Stimulated activated CD8-positive, alpha-beta memory T cell treated with anti-CD3 and anti-CD28 coated beads, Interleukin-4, amount 100 ng/mL, for 24 hours (primary cell): ENCODE results near the gene FCER1G.
A peak's percentile ranks its signal among the peaks of the same experiment; 100 is the strongest.

Experiments
- DNase-seq: peaks from one replicate; pipeline ENCODE4 v3.0.0-alpha.2; 2020; ENCODE audit warnings: low read depth

Gene FCER1G

DNA sequence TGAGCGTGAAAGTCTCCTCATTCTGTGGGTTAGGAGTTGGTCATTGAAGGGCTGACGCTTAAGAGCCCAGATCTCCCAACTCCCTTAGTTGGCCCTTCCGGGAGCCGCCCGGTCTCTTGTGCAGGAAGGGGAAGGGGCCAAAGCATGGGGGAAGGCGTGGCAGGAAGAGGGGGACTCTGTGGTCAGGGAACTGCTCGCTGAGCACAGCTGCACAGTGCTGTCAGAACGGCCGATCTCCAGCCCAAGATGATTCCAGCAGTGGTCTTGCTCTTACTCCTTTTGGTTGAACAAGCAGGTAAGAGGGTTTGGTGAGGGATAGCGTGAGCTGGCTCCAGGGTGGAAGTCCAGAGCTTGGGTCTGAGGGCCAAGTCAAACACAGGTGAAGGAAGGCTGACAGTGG lies at the start of gene FCER1G:
Gene FCER1G, plus strand, starts transcription at position 220 of the 400 bp plus-strand sequence. Its CDS starts 27 bp downstream, at position 247.
- no peak for DNase-seq

DNA sequence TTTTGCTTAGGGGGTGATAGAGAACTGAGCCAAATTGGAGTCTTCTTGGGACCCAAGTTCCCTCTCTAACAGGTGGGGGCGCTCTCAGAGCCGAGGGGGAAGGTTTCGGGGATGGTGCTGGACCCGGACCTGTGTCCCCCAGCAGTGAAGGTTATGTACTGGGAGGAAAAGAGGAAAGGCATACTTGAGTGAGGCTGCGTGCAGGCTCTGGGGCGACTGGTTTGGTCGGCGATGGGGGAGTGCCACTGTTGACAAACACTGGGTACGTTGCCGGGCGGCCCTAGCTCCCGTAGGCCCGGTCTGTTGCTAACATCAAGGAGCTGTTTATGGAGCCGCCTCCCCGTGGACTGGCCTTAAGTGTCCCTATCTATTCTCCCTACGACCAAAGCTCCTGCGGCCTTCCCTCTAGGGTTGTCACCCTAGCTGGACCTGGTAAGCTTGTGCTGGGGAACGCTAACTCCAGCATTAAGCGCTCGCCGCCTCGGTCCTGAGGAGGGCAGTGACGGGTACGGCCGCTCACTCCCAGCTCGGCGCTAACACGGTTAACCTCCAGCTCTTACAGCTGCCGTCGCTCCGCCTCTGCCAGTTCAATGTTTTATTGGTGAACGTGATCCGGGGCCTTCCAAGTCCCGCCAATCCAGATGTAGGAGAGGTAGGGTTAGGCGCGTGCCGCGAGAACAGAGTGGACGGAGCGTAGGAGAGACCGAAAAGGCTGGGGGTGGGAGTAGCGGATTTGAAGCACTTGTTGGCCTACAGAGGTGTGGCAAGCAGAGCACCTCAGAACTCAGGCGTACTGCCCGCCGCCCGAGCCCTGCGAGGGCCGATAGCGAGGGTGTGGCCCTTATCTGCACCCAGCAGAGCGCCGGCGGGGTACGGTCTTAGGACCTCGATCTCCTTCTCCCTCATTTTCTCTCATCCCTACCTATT lies 49.1 kb upstream of the FCER1G start, which contains the start of gene PPOX:
Gene PPOX, plus strand, starts transcription at position 685 of the 927 bp plus-strand sequence. CDS start 422 bp downstream, outside the sequence.
- DNase-seq: peak; percentile 85

DNA sequence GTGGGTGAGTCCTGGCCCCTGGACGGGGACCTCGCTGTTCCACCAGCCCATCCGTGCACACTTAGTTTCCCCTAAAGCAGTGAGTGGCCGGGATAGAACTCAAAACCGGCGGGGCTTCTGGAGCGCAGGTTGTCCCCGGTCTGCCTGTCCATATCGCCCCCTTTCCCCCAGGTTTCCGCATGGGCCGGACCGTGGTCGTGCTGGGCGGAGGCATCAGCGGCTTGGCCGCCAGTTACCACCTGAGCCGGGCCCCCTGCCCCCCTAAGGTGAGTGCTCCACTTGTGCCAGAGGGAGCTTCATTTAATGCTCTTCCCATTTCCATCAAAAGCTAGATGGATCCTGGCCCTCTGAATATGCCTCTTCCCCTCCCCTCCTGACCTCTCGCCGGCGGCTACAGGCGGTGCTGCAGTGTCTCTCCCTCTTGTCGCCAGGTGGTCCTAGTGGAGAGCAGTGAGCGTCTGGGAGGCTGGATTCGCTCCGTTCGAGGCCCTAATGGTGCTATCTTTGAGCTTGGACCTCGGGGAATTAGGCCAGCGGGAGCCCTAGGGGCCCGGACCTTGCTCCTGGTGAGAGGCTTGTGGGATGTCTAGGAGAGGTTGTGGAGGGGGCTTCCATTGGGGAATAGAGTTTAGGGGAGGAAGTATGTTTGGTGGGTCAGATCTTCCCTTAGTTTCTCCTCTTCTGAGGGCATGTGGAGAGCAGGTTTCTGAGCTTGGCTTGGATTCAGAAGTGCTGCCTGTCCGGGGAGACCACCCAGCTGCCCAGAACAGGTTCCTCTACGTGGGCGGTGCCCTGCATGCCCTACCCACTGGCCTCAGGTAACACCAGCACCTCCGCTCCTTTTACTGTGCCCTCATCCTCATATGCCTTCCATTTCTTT lies 48.2 kb upstream of the FCER1G start:
- no peak for DNase-seq

DNA sequence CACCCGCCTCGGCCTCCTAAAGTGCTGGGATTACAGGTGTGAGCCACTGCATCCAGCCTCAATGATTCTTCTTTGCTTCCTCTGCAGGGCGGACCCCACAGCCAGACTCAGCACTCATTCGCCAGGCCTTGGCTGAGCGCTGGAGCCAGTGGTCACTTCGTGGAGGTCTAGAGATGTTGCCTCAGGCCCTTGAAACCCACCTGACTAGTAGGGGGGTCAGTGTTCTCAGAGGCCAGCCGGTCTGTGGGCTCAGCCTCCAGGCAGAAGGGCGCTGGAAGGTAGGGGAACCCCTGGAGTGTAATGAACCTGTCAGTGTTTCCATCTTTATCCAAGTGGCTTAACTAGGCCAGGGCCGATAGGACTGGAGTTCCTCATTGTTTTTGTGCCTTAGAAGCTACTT lies 46.2 kb upstream of the FCER1G start:
- DNase-seq: no peak

DNA sequence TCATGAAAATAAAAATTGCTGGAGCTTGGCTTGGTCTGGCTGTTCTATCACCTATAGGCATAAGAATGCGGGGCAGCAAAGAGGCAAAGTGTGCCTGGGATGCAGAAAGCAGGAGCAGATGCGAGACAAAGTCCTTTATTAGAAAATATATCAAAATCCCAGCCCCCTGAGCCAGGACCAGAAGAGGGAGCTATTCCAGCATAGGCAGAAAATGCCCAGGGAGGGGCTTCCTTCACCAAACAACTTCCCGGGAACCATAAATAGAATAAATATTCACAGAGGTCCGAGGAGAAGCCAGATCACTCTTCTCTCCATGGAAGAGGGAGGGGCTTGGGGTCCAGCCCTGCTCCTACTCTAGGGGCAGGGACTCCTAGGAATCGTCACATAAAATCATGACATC lies 43.9 kb upstream of the FCER1G start:
- DNase-seq: no peak

DNA sequence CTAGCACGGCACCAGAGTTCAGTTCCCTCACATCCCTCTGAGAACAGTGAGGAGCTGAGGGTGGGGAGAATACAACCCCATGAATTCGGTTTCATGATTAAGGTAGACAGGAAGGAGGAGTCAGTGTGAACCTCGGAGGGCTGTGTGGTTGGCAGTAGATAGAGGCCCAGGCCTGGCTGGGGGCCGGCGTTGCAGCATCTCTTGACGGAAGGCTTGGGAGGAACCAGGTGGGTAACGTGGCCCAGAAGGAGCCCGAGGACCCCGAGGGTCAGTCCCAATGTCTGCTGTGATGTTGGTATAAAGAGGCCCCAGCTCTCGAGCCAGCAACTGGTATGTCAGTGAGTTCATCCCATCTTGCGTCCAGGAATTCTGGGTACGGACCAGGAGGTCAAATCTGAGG lies 43.4 kb upstream of the FCER1G start:
- DNase-seq: no peak

DNA sequence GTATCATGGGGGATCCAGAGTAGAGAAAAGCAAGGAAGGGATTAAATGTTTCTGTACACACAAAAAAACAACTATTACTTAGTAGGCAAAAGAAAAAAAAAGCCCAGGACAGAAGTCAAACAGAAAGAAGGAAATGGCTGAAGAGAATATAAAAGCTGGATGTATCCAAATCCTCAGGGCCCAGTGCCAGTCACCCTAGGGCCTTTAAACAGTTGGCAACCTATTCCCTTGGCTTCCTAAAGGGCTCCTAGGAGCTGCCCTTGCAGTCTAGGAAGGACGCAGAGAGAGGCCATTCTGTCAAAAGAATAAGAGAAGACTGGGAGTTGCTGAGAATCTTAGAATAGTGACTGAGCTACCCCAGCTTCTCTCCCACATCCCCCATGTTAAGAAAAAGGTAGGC lies 42.7 kb upstream of the FCER1G start:
- no peak for DNase-seq

DNA sequence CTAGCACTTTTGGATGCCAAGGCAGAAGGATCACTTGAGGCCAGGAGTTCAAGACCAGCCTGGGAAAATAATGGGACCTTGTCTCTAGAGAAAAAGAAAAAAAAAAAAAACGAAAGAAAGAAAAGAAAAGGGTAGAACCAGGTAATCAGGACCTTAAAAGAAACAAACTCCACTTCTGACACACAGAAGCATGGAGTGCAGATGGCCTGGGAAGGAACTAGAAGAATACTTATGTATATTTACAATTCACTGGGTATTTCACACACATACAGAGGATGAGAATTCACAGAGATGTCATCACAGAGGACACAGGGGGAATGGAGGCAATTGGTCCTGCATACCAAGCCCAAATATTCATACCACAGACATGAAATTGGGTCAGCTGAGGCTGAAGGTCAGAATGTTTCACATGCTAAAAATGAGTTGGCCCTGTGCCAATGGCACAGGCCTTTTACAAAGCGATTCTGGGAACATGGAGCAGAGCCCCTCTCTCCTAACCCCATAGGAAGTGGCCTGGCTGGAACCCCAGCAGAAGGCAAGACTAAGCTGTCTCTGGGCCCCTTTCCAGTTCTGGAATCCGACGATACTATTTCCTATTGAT lies 42.2 kb upstream of the FCER1G start:
- DNase-seq: no peak

DNA sequence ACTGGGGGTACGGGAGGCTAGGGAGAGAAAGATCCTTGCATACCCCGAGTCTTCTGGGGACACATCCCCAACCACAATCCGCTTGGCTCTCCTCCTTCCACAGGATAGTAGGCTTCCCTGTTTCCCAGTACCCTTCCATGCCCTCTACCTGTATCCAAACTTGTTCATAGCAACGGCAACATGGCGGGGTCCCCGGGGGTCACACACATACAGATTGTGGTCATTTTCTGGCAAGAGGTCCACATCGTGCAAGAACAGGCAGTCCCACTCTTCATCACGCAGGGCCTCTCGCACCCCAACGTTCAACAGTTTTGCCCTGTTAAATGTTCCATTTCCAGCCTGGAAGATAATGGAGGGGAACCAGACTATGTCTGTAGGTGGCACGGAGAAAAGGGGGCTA lies 41.4 kb upstream of the FCER1G start:
- DNase-seq: no peak

DNA sequence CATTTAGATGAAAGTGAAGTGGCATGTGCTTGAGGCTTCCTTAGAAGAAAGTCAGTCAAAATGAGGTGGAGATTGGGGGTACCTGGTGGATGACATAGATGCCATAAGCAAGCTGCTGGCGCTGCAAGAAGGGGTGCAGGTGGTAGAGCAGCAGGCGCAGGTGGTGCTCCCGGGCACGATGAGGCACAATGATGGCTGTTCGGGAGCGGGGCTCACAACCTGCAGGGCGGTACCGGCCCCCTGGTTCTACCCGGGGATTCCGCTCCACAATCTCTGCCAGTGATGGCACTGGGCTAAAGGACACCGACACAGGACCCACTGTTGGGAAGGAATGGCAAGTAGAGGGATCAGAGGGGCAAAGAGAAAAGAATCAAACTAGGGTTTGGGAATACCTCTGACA lies 40.2 kb upstream of the FCER1G start:
- DNase-seq: no peak

DNA sequence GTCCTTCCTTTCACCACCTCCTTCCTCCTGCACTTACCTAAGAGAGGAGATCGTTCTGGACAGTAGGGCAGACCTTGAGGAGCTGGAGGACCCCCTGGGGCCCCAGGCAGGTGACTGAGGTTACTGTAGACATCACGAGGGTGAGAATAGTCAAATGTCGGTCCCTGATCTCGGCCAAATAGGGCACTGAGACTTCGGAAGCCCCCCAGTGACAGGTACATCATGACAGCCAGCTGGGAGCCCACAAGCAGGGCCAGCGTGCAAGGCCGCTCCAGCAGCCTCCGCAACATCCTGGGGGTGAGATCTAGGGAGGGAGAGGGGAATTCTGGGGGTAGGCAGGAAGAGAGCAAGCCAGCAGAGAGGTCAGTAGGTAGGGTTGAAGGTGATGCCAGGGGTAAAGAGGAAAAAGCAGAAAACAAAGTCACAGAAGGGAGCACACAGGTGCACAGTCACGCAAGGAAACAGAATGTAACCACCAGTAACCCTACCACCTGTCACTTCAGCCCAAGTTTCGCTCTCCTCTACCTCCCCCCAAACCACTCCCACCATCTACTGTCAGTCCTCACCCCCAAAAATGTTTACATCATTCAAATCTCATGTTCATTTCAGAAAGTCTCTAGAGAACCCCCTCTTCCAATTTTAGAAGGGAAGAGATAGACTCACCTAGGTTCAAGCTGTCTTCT lies 39.2 kb upstream of the FCER1G start:
- no peak for DNase-seq

DNA sequence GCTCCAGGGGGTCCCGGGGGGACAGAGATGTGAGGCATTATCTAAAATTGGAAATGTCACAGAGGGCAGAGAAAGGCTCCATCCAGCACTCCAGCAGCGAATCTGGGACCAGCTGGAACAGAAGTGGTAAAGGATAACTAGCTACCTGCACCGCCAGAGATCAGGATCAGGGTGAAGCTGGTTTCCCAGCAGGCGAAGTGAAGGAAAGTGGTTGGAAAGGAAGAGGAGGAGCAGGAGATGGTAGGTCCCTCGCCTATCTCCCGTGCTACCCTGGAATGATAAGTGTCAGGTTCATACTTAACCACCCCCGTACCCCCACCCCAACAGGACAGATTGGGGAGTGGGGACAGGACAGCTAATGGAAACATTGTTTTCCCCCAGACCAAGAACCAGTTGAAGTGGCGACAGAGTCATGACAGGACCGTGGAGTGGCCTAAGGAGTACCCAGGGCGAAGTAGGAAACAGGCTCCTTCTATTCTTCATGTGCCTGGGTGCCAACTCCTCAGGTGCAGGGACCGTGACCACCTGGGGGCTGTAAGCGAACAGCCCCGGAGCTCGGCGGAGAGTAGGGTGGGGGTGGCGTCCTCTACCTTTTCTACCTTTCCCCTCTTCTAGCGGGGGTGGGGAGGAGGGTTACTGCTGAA lies 38.5 kb upstream of the FCER1G start:
- no peak for DNase-seq

DNA sequence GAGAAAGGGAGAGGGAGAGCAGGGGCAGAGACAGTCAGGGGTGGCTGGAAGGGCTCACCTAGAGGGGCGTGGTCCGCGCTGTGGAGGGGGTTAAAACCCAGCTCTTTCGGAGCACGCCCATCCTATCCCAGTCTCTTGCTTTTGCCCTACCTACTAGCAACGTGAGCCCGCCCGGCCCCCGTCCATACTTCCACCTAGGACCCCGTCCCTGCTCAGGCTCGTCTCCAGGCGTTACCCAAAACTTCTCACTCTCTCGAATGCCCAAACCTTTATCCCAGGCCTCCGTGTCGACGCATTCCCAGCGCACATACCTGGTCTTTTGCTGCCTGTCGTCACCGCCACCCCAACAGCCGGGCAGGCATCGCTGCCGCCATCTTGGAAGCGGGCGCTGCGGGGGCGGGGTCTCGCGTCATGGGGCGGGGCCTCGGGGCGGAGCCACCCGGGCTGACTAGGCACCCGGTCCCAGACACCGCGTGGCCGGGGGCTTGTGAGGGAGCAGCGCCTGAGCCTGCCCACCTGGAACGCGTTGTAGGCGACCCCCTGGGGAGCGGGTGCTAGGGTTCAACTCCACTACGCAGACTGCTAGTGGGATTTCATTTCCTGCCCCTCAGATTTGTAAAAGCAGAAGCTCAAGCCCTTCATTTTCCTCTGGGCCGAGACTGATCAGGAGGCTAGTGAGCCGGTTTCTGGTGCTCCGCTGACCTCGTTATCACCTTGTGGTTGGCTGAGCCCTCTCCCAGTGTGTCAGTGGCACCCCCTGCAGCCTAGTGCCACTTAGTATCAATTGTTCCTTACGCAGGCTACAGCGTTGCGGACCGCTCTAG lies 37.8 kb upstream of the FCER1G start, which contains the start of gene B4GALT3:
Gene B4GALT3, minus strand, starts transcription at position 396 of the 824 bp plus-strand sequence. CDS start 1,447 bp downstream, outside the sequence.
- DNase-seq: peak; percentile 94

DNA sequence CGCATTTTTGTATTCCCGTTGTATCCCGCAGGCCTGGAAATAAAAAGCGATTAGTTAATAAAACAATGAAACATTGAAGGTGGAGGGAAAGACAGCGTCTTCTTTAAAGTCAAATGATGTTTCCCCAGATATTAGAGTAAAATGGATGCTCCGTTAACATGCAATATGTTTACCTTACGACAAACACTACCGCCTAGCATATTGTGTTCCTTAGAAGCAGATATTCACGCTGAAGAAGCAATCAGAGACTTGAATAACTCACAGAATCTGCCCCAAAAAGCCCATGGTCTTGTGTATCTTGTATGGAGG lies 37.2 kb upstream of the FCER1G start:
- no peak for DNase-seq

DNA sequence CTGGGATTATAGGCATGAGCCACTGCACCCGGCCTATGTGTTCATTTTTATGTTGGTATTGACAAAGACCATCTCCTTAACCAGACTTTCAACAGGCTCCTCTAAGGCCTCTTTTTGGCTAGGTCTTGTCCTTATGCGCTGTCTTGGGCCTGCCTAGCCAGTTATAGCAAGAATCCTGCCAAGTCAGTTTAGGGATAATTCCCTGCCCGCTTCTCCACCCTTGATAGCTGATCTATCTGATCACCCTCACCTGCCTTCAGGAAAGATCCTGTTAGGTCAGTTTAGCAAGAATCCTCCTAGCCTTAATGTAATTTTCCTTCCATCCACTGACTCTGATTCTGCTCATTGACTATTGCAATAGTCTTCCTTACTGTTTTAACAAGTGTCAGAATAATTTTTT lies 35.4 kb upstream of the FCER1G start:
- DNase-seq: no peak

DNA sequence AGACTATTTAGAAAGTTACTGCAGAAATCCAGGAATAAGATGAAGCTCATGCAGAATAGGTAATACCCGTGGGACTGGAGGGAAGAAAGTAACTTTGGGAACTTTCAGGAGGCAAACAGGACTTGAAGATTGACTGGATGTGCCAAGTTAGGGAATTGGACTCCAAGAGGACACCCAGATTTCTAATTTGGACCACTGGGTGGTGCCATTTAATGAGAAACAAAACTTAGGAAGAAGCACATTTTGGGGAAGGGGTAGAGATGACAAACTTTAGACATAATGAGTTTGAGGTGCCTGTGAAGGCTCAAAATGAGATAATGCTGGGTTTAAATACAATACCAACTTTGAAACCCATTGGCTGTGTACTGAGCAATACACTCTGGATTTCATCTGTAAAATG lies 34.5 kb upstream of the FCER1G start:
- no peak for DNase-seq

DNA sequence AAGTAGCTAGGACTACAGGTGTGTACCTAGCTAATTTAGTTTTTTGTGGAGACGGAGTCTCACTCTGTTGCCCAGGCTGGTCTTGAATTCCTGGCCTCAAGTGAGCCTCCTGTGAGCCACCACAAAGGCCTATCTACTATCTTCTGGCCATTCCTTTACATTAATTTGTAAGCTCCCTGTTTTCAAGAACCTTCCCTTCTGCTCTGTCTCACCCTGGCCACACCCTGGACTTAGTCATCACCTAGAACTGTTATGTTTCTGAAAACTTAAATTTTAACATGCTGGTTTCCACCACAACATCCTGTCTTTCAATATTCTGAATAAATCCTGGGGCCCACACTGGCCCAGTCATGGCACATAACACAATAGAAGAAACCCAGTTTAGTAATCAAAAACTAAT lies 32.9 kb upstream of the FCER1G start:
- peak; percentile 41 for DNase-seq

DNA sequence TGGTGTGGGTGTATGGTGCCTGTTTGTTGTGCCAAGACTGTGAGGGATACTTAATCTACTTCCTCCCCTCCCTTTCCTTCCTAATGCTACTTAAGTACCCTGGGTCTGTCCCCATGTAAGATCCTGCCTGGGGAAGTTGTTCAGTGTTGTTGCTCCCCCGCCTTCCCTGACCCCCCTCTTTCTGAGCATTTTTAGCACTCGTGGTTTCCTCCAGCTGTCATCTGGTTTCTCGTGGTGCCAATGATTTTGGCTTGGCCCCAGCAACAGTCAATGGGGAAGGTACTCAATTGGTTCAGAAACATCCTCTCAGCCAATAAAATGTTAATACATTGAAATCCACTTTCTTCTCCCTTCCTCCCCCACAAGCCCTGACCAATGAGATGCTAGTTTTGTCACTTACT lies 29.8 kb upstream of the FCER1G start:
- DNase-seq: peak; percentile 35

DNA sequence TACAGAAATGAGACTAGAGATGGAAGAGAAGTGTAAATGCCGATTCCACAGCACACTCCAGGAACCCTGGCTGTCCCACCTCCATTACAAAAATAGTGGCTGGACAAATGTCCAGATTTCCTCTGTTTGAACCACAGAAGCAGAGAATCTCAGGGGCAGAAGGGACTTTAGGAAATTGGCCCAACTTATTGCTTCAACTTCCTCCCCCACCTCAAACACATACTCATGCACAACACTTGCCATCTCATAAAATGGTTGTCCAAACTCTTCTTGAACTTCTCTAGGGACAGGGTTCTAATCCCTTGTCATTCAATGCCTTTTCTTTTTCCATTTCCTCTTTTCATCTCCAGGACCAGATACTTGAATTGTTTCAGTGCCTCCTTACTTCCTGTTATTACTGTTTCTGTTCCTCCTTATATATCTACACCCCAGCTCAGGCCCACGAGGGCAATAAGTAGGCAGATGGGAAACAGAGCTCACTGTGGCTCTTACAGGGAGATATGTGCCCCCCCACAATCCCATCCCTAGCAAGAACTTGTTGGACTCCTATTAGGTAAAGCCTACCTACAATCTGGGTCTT lies 29.3 kb upstream of the FCER1G start:
- no peak for DNase-seq

DNA sequence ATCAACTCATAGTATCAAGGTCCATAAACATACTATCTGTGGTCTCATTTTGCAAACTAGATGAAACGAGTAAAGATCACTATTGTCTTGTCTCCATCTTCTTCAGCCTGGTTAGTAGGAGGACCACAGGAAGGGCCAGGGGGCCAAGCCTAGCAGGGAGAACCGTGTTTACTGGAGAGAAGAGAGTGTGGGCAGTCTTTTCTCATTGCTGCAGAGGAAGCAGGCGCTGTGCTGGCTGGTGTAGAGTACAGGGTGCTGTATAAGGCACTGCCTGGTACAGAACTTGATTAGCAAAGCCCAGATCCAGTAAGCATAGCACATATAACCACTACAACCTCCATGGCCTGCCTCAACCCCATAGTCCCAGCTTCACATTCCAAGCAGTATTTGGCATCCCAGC lies 27.8 kb upstream of the FCER1G start:
- DNase-seq: no peak
